ENCODE measurements around the gene CCDC117. TPM values are rescaled to one million over a fixed set of nuclear protein-coding genes. Genes with fewer than 3 reads are reported as not detected.
A peak's percentile ranks its signal among the peaks of the same experiment; 100 is the strongest.

The CCDC117 gene
- total RNA-seq, 1 donor from 2014 or later = 12.7 TPM

- DNase-seq (ENCODE audit: low read depth in 2 of 2) = no peak
Measured at GRCh38 chr22:28769394-28770085, 3.0 kb upstream of the CCDC117 start.

- DNase-seq (ENCODE audit: low read depth in 2 of 2) = peak in 1 of 2 donors; percentile 41
Measured at GRCh38 chr22:28771195-28771791, 1.2 kb upstream of the CCDC117 start.

GRCh38 chr22:28773461-28773867 lies 969 bp downstream of the CCDC117 start:
- DNase-seq (ENCODE audit: low read depth in 2 of 2) = peak in 1 of 2 donors; percentile 40

- no peak for DNase-seq (ENCODE audit: low read depth in 2 of 2)
Measured at GRCh38 chr22:28774378-28774777, 1.9 kb downstream of the CCDC117 start.

GRCh38 chr22:28779833-28780232 lies 7.3 kb downstream of the CCDC117 start:
- no peak for DNase-seq (ENCODE audit: low read depth in 2 of 2)

- no peak for DNase-seq (ENCODE audit: low read depth in 2 of 2)
Measured at GRCh38 chr22:28780296-28780695, 7.8 kb downstream of the CCDC117 start.

- DNase-seq (ENCODE audit: low read depth in 2 of 2) = no peak
Measured at GRCh38 chr22:28783786-28784671, 11.5 kb downstream of the CCDC117 start.

GRCh38 chr22:28788601-28789000 lies 16.1 kb downstream of the CCDC117 start:
- DNase-seq (ENCODE audit: low read depth in 2 of 2) = no peak

GRCh38 chr22:28791124-28791523 lies 18.6 kb downstream of the CCDC117 start:
- DNase-seq (ENCODE audit: low read depth in 2 of 2) = no peak

GRCh38 chr22:28791841-28792490 lies 19.5 kb downstream of the CCDC117 start:
- no peak for DNase-seq (ENCODE audit: low read depth in 2 of 2)

- no peak for DNase-seq (ENCODE audit: low read depth in 2 of 2)
Measured at GRCh38 chr22:28792491-28793383, 20.2 kb downstream of the CCDC117 start.

GRCh38 chr22:28793976-28794584 lies 21.6 kb downstream of the CCDC117 start:
- no peak for DNase-seq (ENCODE audit: low read depth in 2 of 2)

GRCh38 chr22:28795071-28795693 lies 22.7 kb downstream of the CCDC117 start:
- no peak for DNase-seq (ENCODE audit: low read depth in 2 of 2)

- no peak for DNase-seq (ENCODE audit: low read depth in 2 of 2)
Measured at GRCh38 chr22:28795932-28796856, 23.7 kb downstream of the CCDC117 start.

GRCh38 chr22:28798810-28799605 lies 26.5 kb downstream of the CCDC117 start:
- DNase-seq (ENCODE audit: low read depth in 2 of 2) = peak; percentile 78 to 92

GRCh38 chr22:28799606-28800307 lies 27.3 kb downstream of the CCDC117 start:
- peak; percentile 76 to 86 for DNase-seq (ENCODE audit: low read depth in 2 of 2)
